Skin epidermis (tissue), 12 donors: ENCODE results near the gene CD14.
"Not testable (repeated sequence)": the region's sequence is repeated elsewhere in the genome, so short reads cannot be mapped to it uniquely, and the experiment has no call there.

Experiments
- H3K27ac ChIP-seq, 21 experiments: fragments of 200-600 bp; sonication (generic) in 11 of 21; one replicate each; pipeline ENCODE4 v1.5.0; 2020; ENCODE audit warnings: mild to moderate bottlenecking in 3 of 21, inconsistent platforms in 2 of 21, moderate library complexity in 2 of 21
- H3K4me3 ChIP-seq, 7 experiments: fragments of 200-600 bp; sonication (generic) in 2 of 7; one replicate each; pipeline ENCODE4 v1.5.0; 2020; ENCODE audit warnings: inconsistent platforms in 2 of 7, mild to moderate bottlenecking in 2 of 7, moderate library complexity in 1 of 7

The CD14 gene

DNA sequence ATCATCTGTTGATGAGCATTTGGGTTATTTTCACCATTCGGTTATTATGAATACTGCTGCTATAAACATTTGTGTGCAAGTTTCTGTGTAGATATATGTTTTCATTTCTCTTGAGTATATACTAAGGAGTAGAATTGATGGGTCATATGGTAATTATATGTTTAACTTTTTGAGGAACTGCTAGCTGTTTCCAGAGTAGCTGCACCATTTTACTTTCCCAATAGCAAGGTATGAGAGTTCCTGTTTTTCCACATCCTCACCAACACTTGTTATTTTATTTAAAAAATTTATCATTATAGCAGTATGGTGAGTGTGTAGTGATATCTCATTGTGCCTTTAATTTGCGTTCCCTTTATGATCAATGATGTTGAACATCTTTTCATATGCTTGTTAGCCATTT is 29.2 kb downstream of the CD14 start:
- peak overlapping the region in 2 of 21 experiments; percentile 5 to 23 for H3K27ac ChIP-seq
- H3K4me3 ChIP-seq, result no peak overlapping the region

DNA sequence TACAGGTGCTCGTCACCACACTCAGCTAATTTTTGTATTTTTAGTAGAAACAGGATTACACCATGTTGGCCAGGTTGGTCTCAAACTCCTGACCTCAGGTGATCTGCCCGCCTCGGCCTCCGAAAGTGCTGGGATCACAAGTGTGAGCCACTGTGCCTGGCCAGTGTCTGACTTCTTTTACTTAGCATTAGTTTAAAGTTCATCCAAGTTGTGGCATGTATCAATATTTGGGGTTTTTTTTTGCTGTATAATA is 29.6 kb downstream of the CD14 start:
- H3K27ac ChIP-seq, result peak overlapping the region in 4 of 21 experiments; percentile 5 to 23 (median 14)
- H3K4me3 ChIP-seq, result not testable (repeated sequence)

DNA sequence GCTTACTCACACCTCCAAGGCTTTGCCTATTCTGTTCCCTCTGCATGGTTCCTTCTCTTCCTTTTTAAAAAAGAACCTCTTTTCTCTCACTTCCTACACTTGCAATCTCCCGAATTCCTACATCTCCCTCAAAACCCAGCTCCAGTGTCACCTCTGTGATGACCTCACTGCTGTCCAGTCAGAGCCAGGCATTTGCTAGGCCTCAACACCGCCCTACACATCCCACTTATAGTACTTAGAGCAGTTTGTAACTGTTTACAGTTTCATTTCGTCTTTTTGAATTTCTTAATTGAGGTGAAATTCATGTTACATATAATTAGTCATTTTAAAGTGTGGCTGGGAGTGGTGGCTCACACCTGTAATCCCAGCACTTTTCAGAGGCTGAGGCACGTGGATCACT is 30.8 kb downstream of the CD14 start:
- Histone ChIP-seq H3K4me3 (no peak overlapping the region), H3K27ac (peak overlapping the region in 5 of 21 experiments; percentile 31 to 71 (median 53))

DNA sequence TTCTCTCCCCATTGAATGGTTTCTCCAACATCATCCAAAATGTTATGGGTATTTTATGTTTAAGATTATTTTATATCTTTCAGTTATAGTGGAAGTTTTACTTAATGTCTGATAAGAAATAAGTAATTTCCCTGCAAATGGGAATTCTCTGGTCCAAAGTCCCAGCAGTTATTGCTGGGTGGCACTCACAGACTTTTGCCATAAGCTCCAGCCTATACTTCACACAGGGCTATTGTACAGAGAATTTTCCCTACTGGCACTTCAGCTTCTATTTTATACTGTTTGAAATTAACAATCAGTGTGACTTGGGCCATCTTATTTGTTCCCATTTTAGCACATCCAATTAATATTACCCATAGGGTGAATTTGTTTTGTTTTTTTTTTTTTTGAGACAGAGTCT is 32.9 kb downstream of the CD14 start:
- no peak overlapping the region for H3K27ac ChIP-seq
- no peak overlapping the region for H3K4me3 ChIP-seq

DNA sequence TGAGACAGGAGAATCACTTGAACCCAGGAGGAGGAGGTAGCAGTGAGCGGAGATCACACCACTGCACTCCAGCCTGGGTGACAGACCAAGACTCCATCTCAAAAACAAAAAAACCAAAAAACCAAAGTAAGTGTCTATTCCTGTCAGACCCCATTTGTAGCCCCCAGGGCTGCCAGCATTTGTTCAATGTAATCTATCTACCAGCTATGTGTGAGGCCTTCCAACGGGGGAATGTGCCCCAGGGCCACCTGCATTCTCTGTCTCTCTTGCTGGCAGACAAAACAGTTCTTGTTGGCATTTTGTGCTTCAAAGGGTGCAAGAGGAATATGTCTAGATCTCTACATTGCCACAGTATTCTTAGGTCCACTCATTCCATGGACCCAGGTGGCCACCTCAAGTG is 34.1 kb downstream of the CD14 start:
- Histone ChIP-seq H3K27ac (no peak overlapping the region), H3K4me3 (no peak overlapping the region)

DNA sequence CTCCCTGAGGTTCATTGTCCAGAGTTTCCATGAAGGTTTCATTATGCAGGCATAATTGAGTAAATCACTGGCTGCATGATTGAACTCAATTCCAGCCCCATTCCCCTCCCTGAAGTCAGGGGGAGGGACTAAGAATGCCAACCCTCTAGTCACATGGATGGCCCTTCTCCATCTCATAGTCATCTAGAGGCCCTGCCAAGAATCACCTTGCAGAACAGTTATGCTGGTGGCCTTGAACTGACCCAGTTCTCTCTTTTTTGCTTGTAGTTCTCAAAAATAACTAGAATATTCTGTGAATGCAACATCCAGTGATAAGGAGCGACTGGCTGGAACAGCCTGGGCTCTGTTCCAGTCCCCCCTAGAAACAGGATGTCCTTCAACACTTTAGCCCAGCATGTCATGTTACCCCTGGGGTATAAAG is 36.6 kb downstream of the CD14 start:
- Histone ChIP-seq H3K27ac (peak overlapping the region in 9 of 21 experiments; percentile 4 to 54 (median 25)), H3K4me3 (no peak overlapping the region)

GRCh38 chr5:140595538-140596300 is 37.3 kb downstream of the CD14 start:
- H3K4me3 ChIP-seq, result no peak overlapping the region
- H3K27ac ChIP-seq, result peak overlapping the region in 13 of 21 experiments; percentile 4 to 65 (median 31)

GRCh38 chr5:140594169-140594568 is 38.8 kb downstream of the CD14 start:
- Histone ChIP-seq H3K27ac (peak overlapping the region in 12 of 21 experiments; percentile 5 to 69 (median 48)), H3K4me3 (no peak overlapping the region)

DNA sequence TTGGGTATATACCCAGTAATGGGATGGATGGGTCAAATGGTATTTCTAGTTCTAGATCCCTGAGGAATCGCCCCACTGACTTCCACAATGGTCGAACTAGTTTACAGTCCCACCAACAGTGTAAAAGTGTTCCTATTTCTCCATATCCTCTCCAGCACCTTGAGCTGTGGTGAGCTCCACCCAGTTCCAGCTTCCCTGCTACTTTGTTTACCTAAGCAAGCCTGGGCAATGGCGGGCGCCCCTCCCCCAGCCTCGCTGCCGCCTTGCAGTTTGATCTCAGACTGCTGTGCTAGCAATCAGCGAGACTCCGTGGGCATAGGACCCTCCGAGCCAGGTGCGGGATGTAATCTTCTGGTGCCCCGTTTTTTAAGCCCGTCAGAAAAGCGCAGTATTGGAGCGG is 39.9 kb downstream of the CD14 start:
- H3K4me3 ChIP-seq, result peak overlapping the region in 3 of 7 experiments; percentile 13 to 21 (median 20)
- peak overlapping the region in 6 of 21 experiments; percentile 29 to 69 (median 47) for H3K27ac ChIP-seq

GRCh38 chr5:140591747-140592372 is 41.1 kb downstream of the CD14 start:
- peak overlapping the region in 1 of 7 experiments; percentile 4 for H3K4me3 ChIP-seq
- peak overlapping the region in 4 of 21 experiments; percentile 46 to 63 (median 58) for H3K27ac ChIP-seq

GRCh38 chr5:140590861-140591260 is 42.1 kb downstream of the CD14 start:
- H3K27ac ChIP-seq, result peak overlapping the region in 7 of 21 experiments; percentile 6 to 63 (median 46)
- H3K4me3 ChIP-seq, result no peak overlapping the region

DNA sequence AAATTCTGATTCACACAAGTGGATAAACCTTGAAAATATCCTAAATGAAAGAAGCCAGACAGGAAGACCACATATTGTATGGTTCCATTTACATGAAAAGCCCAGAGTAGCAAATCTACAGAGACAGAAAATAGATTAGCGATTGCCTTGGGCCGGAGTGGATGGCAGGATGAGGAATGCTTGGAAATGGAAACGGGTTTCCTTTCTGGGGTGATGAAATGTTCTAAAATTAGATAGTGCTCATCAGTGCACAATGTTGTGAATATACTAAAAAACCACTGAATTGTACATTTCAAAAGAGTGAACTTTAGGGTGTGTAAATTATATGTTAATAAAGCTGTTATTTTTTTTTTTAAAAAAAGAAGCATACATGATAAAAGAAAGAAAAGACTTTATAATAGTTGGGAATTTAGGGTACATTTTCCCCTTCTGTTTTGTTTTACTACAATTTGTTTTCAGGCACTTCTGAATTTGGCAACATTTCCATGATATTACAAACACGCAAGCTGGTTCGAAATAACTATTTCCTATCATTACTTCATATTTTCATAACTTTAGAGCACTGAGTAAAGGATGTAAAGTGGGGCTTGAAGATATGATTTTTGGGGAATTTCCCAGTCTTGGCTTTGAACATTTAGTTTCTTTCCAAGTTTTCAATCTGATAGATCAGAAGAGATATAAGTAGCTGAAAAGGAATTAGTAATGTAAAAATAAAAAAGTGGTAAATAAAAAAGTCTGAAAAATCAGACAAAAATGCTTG is 44.5 kb downstream of the CD14 start:
- Histone ChIP-seq H3K4me3 (no peak overlapping the region), H3K27ac (peak overlapping the region in 6 of 21 experiments; percentile 1 to 50 (median 19))

DNA sequence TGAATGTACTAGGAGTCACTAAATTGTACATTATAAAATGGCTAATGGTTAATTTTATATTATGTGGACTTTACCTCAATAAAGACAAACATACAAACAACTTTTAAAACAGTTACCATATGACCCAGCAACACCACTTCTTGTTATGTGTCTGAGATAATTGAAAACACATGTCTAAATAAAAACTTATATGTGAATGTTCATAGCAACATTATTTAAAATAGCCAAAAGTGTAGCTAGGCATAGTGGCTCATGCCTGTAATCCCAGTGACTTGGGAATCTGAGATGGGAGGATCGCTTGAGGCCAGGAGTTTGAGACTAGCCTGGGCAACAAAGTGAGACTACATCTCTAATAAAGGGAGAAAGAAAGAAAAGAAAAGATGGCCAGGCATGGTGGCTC is 45.5 kb downstream of the CD14 start:
- no peak overlapping the region for H3K27ac ChIP-seq
- no peak overlapping the region for H3K4me3 ChIP-seq
